Retinal pigment epithelial cell (primary cell): ENCODE results near the gene NUP62.

ENCODE experiments used
- DNase-seq: peaks from one replicate; pipeline ENCODE4 v3.0.0-alpha.2; 2010; ENCODE audit warnings: low read depth
- H3K4me3 ChIP-seq: 2 replicates; pipeline ENCODE4 v1.5.1; 2011; ENCODE audit warnings: mild to moderate bottlenecking, low read length, control low read depth, moderate library complexity
- CTCF ChIP-seq: conservative IDR thresholded peaks from 2 replicates; pipeline ENCODE4 v1.5.1; 2011; ENCODE audit warnings: low read depth, low read length, control low read depth, inconsistent platforms

NUP62 gene

GRCh38 chr19:49887665-49888509, 41.4 kb downstream of the NUP62 start:
- no peak for DNase-seq
- TF ChIP-seq CTCF = no peak
- H3K4me3 ChIP-seq = no peak overlapping the region

- no peak for DNase-seq
- TF ChIP-seq CTCF = no peak
- H3K4me3 ChIP-seq = no peak overlapping the region
Measured at GRCh38 chr19:49887037-49887664, 42.2 kb downstream of the NUP62 start.

- no peak overlapping the region for H3K4me3 ChIP-seq
- no peak for TF ChIP-seq CTCF
- DNase-seq = no peak
Measured at GRCh38 chr19:49884760-49885159, 44.5 kb downstream of the NUP62 start.

GRCh38 chr19:49884109-49884508, 45.2 kb downstream of the NUP62 start:
- DNase-seq = no peak
- TF ChIP-seq CTCF = no peak

DNA sequence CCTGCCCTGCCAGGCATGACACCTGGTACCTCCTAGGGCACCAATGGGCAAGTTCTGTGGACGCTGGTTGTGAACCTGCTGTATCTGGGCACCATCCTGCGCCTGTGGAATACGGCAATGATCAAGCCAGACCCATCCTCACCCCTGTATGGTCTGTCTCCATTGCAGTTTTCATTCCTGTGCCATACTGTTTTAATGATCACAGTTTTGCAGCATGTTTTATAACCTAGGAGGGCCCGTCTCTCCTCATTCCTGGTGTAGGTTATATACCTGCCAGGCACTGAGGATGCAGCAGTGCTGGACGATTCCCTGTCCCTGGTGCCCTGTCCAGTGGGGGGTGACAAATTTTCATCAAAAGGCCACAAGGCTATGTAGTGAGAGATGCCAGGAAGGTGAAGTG, 46.2 kb downstream of the NUP62 start:
- H3K4me3 ChIP-seq = no peak overlapping the region

More at GRCh38 chr19:49884109-49884508, 45.2 kb downstream of the NUP62 start:
- H3K4me3 ChIP-seq = no peak overlapping the region

GRCh38 chr19:49882643-49883042, 46.7 kb downstream of the NUP62 start:
- no peak for DNase-seq
- H3K4me3 ChIP-seq = no peak overlapping the region
- no peak for TF ChIP-seq CTCF

More for the DNA sequence above, 46.2 kb downstream of the NUP62 start:
- no peak for DNase-seq
- TF ChIP-seq CTCF = no peak
